Forelimb muscle (tissue), 1 donor: ENCODE results near the gene TEX51. TPM values are rescaled to one million over a fixed set of nuclear protein-coding genes. Genes with fewer than 3 reads are reported as not detected.

ENCODE experiments used
- DNase-seq: peaks from one replicate; pipeline ENCODE4 v3.0.0-alpha.2; 2013; ENCODE audit warnings: low read depth
- polyA plus RNA-seq: library from polyadenylated mRNA; unstranded; fragments of 120-200 nt; gene quantifications from one replicate; pipeline ENCODE4 v1.2.1, GENCODE V29; 2013; ENCODE audit not compliant: insufficient read length

Gene TEX51
- polyA plus RNA-seq, result not detected

DNA sequence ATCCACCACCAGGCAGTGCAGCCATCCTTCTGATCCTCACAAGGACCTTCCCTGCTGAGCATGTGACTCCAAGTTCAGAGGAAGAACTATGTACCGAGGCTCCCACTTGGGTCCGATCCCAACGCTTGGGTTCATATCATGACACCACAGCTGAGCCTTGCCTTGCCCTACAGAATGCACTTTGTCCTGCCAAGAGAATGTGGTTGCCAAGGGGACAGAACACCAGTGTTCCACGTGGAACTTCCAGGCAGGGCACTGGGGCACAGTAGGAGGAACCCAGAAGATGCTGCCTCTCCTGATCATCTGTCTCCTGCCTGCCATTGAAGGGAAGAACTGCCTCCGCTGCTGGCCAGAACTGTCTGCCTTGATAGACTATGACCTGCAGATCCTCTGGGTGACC is at the start of gene TEX51:
Gene TEX51 (plus strand): TSS at position 255 of the 400 bp plus-strand sequence. CDS start 29 bp downstream, at position 284.
- no peak for DNase-seq

DNA sequence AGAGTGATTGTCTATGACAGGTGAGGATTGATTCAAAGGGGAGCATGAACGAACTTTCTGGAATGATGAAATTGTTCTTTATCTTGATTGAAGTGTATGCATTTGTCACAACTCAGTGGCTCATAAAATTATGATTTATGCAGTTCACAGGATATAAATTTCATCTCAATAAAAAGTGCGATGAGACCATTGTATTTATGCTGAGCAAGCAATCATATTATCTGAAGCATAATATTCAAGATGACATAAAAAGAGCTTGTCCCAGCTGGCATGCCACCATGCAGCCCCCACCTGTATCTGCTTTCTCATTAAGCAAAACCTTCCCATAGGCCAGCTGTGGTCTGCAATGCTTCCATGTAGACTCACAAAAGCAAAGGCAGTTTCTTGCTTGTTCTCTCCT is 49.6 kb upstream of the TEX51 start:
- DNase-seq, result no peak

DNA sequence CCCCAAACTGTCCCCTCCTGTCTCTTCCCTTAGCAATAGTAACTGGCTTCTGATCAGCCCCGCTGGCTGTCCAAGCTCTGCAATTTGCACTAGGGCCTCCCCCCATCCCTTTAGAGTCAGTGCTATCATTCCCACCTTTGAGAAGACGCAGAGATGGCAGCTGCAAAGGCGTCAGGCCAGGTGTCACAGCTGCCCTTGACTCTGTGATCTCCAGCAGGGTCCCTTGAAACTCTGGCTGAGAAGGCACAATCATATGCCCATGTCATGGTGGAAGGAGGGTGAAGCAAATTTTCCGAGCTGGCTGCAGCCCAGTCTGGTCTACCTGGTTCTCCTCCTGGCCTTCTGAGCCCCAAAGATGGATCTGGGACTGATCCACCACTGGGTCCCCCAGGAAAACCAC is 49.2 kb upstream of the TEX51 start:
- no peak for DNase-seq

DNA sequence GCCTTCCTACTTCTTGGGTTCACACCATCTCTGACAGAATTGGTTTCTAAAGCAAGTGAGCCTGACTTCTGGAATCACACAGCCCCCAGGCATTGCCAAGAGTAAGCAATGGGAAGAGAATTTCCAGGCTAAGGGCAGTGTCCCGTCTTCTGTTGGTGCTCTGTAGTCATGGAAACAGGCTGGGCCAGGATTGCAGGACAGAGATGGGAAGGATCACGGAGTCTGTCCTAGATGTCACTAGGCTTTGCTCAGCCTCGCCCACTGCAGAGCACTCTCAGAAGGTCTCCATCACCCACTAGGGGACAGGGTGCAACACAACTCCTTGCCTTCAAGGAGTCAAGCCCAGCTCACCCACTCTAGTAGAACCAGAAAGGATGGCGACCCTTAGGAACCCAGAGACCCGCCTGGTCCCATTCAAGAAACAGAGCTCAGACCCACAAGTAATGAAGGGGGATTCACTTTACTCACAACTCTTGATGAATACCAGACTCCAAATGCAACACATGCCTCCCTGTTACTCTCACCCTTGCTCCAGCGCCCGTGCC is 48.6 kb upstream of the TEX51 start:
- DNase-seq, result no peak

DNA sequence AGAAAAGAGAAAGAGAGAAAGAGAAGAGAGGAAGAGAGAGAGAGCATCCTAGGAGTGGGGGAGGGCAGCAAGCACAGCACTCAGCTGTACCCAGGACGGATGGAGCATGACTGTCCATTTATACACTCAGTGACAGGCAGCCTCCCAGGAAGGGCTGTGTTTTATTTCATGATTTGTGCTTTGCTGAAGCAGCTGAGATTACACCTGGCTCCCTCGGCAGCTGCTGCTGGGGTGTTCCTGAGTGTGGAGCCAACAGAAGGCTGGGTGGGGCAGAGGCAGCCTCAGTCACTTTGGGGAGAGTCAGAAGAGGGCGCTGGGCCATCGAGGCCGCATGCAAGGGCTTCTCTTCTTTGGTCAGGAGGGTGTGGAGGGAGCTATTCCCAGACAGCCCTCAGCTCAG is 47.8 kb upstream of the TEX51 start:
- DNase-seq, result no peak

DNA sequence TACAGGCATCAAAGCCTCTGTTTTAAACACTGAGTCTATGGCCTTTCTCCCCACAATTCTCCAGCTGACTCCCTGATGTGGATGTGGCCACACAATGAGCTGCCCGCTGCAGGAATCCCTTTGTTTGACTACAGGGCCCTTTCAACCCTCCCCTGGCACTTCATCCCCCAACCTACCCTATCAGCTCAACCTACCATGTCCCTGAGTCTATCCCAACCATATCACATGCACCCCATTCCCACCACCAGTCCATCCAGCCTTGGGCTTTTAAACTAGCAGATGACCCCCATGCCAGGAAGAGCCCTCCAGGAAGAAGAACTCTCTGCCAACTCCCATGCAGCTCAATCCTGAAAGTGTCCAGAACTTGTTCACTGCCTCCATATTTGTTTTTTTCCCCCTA is 46.9 kb upstream of the TEX51 start:
- DNase-seq, result no peak

DNA sequence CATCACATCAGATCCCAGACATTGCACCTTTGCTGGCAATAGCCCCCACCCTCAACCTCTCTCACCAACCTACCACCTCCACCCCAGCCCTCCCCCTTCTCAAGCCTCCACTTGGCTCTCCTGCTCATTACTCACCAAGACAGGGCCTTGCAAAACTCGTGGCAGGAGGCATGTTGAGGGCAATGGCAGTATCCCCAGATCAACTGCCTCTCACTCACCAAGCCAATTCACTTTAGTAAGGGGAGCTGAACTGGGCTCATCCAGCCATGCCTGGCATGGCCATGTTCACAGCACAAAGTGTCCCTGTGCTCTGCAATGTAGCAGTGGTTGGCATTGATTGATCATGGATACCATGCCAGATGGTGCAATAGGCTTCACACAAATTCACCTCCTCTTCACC is 46.3 kb upstream of the TEX51 start:
- DNase-seq, result no peak

DNA sequence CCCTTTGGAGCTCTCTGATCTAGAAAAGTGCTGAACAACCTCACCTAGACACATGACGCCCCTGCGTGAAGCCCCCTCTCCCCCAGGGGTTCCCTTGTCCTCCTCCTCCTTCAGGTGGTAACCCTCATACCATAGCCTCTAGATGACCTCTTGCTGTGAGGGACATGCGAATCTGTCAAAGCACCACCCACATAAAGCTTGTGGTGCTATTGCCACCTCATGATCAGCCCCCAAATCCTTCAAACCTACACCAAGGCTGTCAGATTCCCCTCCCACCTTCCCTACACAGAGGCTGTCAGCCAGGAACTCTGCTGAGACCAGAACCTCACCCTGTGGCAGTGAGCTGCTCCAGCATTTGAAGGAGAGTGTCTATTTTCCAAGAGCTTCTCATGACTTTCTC is 43.1 kb upstream of the TEX51 start:
- no peak for DNase-seq

DNA sequence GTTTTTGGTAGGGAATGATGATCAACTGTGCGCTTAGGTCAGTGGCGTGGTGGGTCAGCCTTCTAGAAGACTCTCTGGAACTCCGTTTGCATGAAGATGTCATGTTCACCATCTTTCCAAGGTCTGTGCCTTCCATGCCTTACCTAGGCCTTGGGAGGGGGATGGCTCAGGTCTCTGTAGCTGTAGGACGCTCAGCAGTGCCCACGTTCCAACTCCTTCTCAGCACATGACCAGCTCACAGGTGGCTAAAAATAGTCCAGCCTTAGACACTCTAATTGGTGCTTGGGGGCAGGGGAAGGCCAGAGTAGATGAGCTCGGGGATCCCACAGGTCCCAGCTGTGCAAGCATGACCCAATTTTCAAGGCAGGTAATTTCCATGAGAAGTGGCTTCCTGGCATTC is 42.3 kb upstream of the TEX51 start:
- DNase-seq, result no peak

DNA sequence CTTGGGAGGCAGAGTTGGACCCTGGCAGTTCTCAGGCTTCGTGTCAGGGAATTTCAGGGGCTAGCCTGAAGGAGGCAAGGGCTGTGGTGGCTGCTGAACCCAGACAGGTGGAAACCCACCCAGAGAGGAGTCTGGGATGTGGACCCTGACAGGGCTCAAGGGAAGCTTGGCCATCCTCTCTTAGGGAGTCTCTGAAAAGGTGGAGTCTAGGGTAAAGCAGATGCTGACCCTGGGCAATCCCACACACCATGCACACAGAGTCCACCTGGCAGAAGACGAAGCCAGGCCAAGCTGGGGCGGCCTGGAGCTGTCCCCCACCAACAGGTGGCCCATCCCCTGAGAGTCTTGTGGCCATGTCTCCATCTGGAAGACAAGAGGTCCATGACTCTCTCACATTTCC is 41.2 kb upstream of the TEX51 start:
- no peak for DNase-seq

DNA sequence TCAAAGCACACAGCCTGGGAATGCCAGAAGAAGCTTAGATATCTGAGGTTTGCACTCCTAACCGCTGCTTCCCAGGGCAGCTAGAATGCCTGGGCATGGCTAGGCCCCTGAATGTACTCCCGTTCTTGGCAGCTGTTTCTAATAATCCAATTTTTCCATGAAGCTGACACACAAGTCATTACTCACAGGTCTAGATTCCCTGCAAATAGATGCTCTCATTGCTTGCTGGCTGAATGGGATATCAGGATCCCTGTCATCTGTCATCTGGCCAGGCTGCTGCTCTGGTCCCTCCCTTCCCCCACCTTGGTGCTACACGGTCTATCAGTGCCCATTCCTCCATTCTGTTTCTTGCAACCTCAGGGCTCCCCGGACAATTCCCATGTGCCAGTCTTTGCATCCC is 40.7 kb upstream of the TEX51 start:
- no peak for DNase-seq

DNA sequence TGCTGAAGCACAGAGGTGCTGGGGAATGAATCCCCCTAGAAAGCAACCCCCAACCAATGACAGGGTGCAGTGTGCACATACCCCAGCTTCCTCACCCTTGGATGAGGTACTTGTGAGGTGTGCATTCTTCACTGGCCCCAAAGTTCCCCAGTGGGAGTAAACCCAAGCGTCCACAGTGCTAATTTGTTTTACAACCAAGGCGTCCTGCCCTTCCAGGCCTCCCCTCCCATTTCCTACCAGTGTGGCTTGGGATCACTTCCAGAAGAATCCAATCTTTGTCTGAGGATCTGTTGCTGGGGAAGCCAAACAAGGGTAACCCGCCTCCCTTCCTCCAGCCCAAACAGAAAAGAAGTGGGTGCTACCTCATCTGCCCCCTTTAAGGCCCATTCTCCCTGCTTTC is 40.3 kb upstream of the TEX51 start:
- no peak for DNase-seq

DNA sequence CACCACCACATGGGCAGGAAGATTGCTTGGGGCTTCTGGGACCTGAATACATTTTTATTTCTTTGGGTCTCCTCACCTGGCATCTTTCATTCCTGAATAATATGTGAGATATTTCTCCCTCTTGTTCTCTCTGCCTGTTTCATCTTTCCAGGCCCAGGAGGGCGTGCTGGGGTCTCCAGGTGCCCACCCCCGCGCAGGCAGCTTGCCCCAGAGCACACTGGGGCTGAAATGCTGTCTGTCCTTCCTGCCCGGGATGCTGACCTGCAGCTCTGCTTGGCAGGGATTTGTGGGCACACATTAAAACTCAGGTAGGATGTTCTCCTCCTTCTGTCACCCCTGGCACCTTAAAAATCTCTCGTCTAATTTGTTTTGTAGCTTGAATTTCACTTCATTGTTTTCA is 39.7 kb upstream of the TEX51 start:
- DNase-seq, result no peak

DNA sequence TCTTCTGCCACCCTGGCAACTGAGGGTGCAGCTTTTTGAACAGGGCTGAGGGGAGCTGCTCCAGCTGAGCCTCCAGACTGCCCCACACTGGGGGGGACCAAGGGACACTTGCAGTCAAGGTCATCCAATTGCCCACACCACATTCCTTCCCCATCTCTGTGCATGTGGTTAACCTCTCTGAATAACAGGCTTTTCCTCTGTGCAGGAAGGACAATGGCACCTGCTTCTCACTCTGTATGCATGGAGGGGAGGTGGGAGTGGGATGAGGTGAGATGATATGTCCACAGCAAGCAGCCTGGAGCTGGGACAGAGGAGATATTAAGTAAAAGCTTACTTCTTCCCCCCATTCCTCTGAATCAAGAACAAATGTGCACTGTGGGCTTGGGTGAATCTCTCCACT is 39.1 kb upstream of the TEX51 start:
- DNase-seq, result no peak

DNA sequence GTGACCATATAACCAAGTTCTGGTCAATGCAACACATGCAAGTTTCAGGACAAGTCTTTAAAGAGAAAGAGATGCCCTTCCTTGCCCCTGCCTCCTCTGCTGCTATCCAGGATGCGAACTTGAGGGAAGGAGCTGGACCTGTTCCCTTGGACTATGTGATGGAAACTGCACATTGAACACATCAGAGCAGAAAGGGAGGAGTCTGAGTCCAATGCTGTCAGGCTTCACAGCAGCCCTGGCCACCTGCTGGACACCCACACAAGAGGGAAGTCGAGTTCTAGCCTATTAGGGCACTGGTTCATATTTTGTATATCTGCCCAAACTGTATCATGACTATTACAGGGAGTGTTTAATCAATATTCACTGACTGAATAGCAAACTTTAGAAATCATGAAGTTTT is 38.3 kb upstream of the TEX51 start:
- no peak for DNase-seq

DNA sequence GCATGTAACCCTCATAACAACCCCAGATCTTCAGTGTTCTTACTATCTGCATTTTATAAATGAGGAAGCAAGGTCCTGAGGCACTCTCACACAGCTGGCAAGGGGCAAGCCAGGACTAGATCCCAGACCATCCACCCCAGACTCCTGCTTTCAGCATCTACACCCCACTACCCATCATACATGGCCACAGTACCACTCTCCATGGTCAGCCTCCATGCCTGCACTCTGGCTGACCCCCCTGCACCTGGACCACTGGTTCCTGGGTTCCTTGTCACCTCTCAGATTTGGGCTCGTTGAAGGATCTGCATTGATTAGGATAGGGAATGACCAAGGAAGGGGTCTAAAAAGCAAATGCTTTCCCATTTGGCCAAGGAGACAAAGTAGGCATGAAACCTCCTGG is 36.0 kb upstream of the TEX51 start:
- DNase-seq, result no peak

DNA sequence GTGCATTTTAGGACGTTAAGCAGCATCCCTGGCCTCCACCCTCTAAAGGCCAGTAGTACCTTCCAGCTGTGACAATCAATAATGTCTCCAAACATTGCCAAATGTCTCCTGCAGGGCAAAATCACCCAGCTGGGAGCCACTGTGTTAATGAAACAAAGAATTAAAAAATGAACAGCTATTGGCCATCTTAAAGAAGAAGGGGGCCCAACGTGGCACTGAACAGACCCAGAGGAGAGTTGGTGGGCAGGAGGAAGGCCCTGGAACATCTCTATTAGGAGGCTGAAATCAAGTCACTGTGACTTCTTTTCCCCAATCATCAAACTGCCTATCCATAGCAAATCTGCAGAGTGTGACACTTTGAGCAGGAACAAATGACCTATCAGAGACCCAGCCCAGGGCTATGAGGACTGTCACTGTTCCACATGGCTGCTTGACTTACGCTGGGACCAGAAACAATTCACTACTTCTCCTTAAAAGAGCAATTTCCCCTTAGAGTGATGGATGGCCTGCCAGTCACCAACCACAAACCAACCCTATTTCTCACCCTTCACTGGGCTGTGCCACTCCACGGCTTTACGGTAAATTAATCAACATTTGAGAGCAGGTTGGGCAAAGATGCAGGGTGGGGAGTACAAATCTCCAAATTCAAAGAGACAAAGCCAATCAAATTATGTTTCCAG is 35.2 kb upstream of the TEX51 start:
- no peak for DNase-seq

DNA sequence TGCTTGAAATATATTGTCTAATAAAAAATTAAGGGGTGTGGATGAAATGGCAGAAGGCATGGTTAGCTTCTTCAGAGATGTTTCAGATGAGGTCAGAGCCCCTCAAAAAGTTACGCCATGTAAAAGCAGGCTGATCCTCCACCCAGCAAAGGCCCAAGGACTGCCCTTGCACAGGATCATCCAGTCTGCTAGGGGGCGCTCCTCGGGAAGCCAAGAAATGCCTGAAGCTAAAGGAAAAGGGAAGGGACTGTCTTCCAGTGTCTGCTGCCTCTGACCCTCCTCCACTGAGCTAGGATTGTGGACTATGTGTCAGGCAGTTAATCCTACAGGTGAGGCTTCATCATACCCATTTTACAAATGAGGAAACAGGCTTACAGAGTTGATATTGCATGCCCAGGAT is 33.8 kb upstream of the TEX51 start:
- DNase-seq, result no peak

DNA sequence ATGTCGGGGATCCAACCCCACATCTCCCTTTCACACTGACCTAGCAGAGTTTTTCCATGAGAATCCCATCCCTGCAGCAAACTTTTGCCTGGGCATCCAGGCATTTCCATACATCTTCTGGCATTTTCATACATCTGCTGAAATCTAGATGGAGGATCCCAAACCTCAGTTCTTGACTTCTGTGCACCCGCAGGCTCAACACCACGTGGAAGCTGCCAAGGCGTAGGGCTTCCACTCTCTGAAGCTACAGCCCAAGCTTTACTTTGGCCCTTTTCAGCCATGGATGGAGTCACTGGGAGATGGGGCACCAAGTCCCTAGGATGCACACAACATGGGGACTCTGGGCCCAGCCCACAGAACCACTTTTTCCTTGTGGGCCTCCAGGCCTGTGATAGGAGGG is 32.2 kb upstream of the TEX51 start:
- DNase-seq, result no peak

DNA sequence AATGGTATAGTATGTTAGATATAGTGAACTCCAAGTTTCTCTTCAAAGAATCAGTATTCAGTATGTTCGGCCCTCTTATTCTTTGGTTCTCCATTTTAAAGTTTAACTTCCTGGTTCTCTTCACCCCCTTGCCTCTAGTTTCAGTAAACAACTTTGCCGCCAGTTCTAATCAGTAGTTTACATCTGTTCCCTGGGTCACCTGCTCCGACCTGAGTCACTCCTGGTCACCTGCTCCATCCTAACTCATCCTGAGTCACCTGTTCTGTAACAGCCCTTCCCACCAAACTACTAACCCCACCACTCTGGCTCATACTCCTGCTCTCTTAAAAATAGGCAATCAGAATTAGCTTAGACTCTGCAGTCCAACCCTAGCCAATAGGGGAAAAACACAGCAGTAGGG is 23.7 kb upstream of the TEX51 start:
- no peak for DNase-seq

DNA sequence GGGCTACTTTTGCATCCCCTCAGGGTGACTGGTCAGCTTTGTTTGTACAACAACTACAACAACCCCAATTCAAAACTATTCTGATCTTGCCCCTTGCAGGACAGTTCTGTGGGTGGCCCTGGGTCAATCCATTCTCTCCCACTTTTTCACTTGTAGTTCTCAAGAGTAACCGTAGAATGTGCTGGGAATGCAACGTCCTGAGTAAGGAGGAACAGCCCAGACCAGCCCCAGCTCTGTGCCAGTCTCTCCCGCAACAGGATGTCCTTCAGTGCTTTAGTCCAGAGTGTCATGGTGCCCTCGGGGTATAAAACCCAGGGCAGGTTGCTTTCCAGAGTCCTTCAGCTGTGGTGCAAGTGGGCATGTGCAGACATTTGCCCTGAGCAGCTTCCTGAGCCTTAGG is 22.1 kb upstream of the TEX51 start:
- no peak for DNase-seq

DNA sequence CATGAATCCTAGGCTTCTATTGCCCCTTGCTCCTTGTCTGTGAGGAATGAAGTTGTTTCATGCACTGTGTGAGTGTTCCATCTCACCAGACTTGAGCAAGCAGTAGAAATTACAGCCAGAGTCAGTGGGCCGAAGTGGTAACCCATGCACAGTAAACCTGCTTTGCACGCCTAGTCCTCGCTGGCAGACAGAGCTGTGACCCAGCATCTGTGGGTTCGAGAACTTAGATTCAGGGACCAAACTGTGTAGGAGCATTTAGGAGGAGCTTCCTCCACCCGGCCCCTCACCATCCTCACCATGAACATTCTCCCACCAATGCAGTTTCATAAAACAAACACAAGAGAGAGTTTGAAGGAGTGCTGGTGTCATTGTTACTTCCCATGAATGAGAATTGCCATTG is 21.6 kb upstream of the TEX51 start:
- no peak for DNase-seq

DNA sequence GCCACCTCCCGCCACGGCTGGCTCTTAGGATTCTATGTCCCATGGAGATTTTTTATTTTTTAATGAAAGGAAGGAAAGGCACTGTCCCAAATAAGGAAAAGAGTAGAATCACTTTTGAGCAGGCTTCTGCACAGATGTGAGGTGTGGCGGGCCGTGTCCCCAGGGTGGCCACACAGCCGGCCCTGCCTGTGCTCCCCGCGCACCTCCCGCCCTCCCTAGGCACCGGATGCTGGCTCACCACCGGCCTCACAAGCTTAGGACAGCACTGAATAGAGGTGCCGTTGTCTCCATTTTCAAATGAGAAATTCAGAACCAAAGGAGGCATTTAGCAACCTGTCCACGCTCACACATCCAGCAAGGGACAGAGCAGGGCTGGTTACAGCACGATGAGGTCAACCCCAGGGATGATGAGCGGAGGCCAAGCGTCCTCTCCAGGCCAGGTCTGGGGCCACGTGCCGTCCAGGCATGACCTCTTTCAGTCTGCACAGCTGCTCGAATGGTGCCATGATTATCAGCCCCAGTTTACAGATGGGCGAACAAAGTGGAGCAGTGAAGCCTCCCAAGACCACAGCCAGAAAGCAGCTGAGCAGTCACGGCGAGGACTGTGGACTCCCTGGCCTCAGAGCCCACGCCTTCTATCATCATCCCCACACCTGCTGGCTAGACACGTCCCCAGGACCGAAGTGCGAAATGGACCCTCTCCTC is 20.7 kb upstream of the TEX51 start:
- no peak for DNase-seq

DNA sequence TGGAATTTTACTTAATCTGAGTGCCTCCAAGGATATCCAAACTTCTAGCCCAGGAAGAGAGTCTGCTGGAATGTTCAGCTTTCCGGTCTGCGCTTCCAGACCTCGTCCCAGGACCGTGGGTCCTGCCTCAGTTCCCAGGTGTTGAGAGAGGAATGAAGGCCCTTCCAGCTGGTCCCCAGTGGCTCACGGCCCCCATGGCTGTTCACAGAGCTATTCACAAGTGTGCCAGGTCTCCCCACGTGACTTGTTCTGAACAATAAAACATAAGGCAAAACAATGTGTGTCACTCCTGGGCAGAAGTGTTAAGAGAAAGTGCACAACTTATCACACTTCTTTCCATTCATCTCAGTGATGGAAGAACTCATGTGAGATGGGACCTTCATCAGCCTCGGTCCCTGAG is 20.1 kb upstream of the TEX51 start:
- DNase-seq, result no peak
